Stimulated activated naive B cell treated with anti-CD40 and anti-IgM and Interleukin-4, amounts not matched to agents 10 μg/mL and 1 μg/mL and 100 μg/mL, for 72 hours (primary cell): Measurements from ENCODE around the gene OLFML2A.
A peak's percentile ranks its signal among the peaks of the same experiment; 100 is the strongest.

Experiments used
- ATAC-seq, 2 donors: fragments of 150-1000 bp; cut with Tn5 transposase; replicated peaks; 2 replicates each; pipeline ENCODE4 v1.10.0; 2021; ENCODE audit warnings: moderate library complexity in 1 of 2
- DNase-seq: peaks from one replicate; pipeline ENCODE4 v3.0.0; 2021
- H3K27ac Mint-ChIP-seq: one replicate; pipeline ENCODE4 v1.8.0; 2022; ENCODE audit warnings: mild to moderate bottlenecking, mixed read lengths
- H3K27me3 Mint-ChIP-seq, 2 donors: one replicate each; pipeline ENCODE4 v1.8.0; 2022; ENCODE audit warnings: mixed read lengths in 2 of 2
- H3K36me3 Mint-ChIP-seq, 2 donors: one replicate each; pipeline ENCODE4 v1.8.0; 2022; ENCODE audit warnings: mixed read lengths in 2 of 2, mild to moderate bottlenecking in 1 of 2
- H3K4me1 Mint-ChIP-seq, 2 donors: one replicate each; pipeline ENCODE4 v1.8.0; 2022; ENCODE audit warnings: mixed read lengths in 2 of 2, mild to moderate bottlenecking in 1 of 2
- H3K4me3 Mint-ChIP-seq, 2 donors: one replicate each; pipeline ENCODE4 v1.8.0; 2022; ENCODE audit warnings: mild to moderate bottlenecking in 2 of 2, mixed read lengths in 2 of 2, moderate library complexity in 1 of 2
- H3K9me3 Mint-ChIP-seq, 2 donors: one replicate each; pipeline ENCODE4 v1.8.0; 2022; ENCODE audit warnings: mixed read lengths in 2 of 2, mild to moderate bottlenecking in 1 of 2

OLFML2A gene

GRCh38 chr9:124790801-124791505 lies 14.0 kb downstream of the OLFML2A start:
- peak overlapping the region; percentile 32 for H3K27ac Mint-ChIP-seq
- no peaks in the 10 kb centered on the region for H3K36me3 Mint-ChIP-seq
- DNase-seq, result no peak

GRCh38 chr9:124792257-124793014 lies 15.5 kb downstream of the OLFML2A start:
- no peaks in the 10 kb centered on the region for H3K27me3 Mint-ChIP-seq
- peaks cover 17 to 35% of the 10 kb centered on the region in 2 donors for H3K4me1 Mint-ChIP-seq
- no peak for ATAC-seq
- peak overlapping the region; percentile 75 for H3K27ac Mint-ChIP-seq
- H3K4me3 Mint-ChIP-seq, result no peak overlapping the region
- no peak for DNase-seq
- no peaks in the 10 kb centered on the region for H3K36me3 Mint-ChIP-seq
- H3K9me3 Mint-ChIP-seq, result no peaks in the 10 kb centered on the region

More at GRCh38 chr9:124790801-124791505, 14.0 kb downstream of the OLFML2A start:
- Mint-ChIP-seq H3K4me3 (no peak overlapping the region), H3K4me1 (peaks cover 15 to 27% of the 10 kb centered on the region in 2 donors), H3K27me3 (no peaks in the 10 kb centered on the region), H3K9me3 (no peaks in the 10 kb centered on the region)
- peak; percentile 82 to 89 for ATAC-seq

GRCh38 chr9:124793015-124793541 lies 16.1 kb downstream of the OLFML2A start:
- H3K4me3 Mint-ChIP-seq, result no peak overlapping the region
- no peaks in the 10 kb centered on the region for H3K27me3 Mint-ChIP-seq
- no peaks in the 10 kb centered on the region for H3K9me3 Mint-ChIP-seq
- ATAC-seq (no peak), DNase-seq (no peak)
- H3K4me1 Mint-ChIP-seq, result peaks cover 17 to 41% of the 10 kb centered on the region in 2 donors
- no peaks in the 10 kb centered on the region for H3K36me3 Mint-ChIP-seq
- no peak overlapping the region for H3K27ac Mint-ChIP-seq

- no peak overlapping the region for H3K4me3 Mint-ChIP-seq
- peaks cover 26 to 59% of the 10 kb centered on the region in 2 donors for H3K4me1 Mint-ChIP-seq
- no peaks in the 10 kb centered on the region for H3K27me3 Mint-ChIP-seq
- ATAC-seq, result no peak
- H3K36me3 Mint-ChIP-seq, result no peaks in the 10 kb centered on the region
- DNase-seq, result no peak
- H3K9me3 Mint-ChIP-seq, result no peaks in the 10 kb centered on the region
- peak overlapping the region; percentile 63 for H3K27ac Mint-ChIP-seq
These were observed 18.1 kb downstream of the OLFML2A start for GRCh38 chr9:124794902-124795491.

- Mint-ChIP-seq H3K27me3 (no peaks in the 10 kb centered on the region), H3K27ac (no peak overlapping the region), H3K36me3 (no peaks in the 10 kb centered on the region), H3K4me1 (peaks cover 32 to 66% of the 10 kb centered on the region in 2 donors), H3K4me3 (no peak overlapping the region), H3K9me3 (no peaks in the 10 kb centered on the region)
- no peak for ATAC-seq
- DNase-seq, result no peak
These were observed 19.0 kb downstream of the OLFML2A start for GRCh38 chr9:124795881-124796431.

GRCh38 chr9:124797343-124798103 lies 20.6 kb downstream of the OLFML2A start:
- Mint-ChIP-seq H3K27me3 (no peaks in the 10 kb centered on the region), H3K27ac (peak overlapping the region; percentile 80), H3K9me3 (no peaks in the 10 kb centered on the region), H3K4me3 (no peak overlapping the region), H3K4me1 (peaks cover 35 to 67% of the 10 kb centered on the region in 2 donors), H3K36me3 (no peaks in the 10 kb centered on the region)
- no peak for ATAC-seq
- no peak for DNase-seq

- Mint-ChIP-seq H3K36me3 (no peaks in the 10 kb centered on the region), H3K9me3 (no peaks in the 10 kb centered on the region), H3K27me3 (no peaks in the 10 kb centered on the region), H3K4me1 (peaks cover 36 to 68% of the 10 kb centered on the region in 2 donors), H3K4me3 (no peak overlapping the region), H3K27ac (peak overlapping the region; percentile 98)
- DNase-seq, result no peak
- ATAC-seq, result no peak
These were observed 22.5 kb downstream of the OLFML2A start for GRCh38 chr9:124799274-124800006.

- Mint-ChIP-seq H3K27me3 (no peaks in the 10 kb centered on the region), H3K4me3 (peak overlapping the region; percentile 58 to 63), H3K27ac (peak overlapping the region; percentile 98), H3K9me3 (no peaks in the 10 kb centered on the region), H3K4me1 (peaks cover 36 to 62% of the 10 kb centered on the region in 2 donors), H3K36me3 (no peaks in the 10 kb centered on the region)
- peak; percentile 53 for DNase-seq
- peak; percentile 97 to 98 for ATAC-seq
These were observed 23.6 kb downstream of the OLFML2A start for GRCh38 chr9:124800306-124801259.

GRCh38 chr9:124801356-124801755 lies 24.4 kb downstream of the OLFML2A start:
- H3K36me3 Mint-ChIP-seq, result no peaks in the 10 kb centered on the region
- no peaks in the 10 kb centered on the region for H3K9me3 Mint-ChIP-seq
- H3K4me3 Mint-ChIP-seq, result no peak overlapping the region
- no peaks in the 10 kb centered on the region for H3K27me3 Mint-ChIP-seq
- peak overlapping the region; percentile 98 for H3K27ac Mint-ChIP-seq
- no peak for ATAC-seq
- DNase-seq, result no peak
- H3K4me1 Mint-ChIP-seq, result peaks cover 31 to 54% of the 10 kb centered on the region in 2 donors

GRCh38 chr9:124802426-124802825 lies 25.5 kb downstream of the OLFML2A start:
- H3K27me3 Mint-ChIP-seq, result no peaks in the 10 kb centered on the region
- H3K4me3 Mint-ChIP-seq, result no peak overlapping the region
- ATAC-seq, result no peak

GRCh38 chr9:124803911-124804310 lies 27.0 kb downstream of the OLFML2A start:
- Mint-ChIP-seq H3K9me3 (no peaks in the 10 kb centered on the region), H3K27ac (no peak overlapping the region), H3K4me1 (peaks cover 29 to 36% of the 10 kb centered on the region in 2 donors), H3K27me3 (no peaks in the 10 kb centered on the region), H3K4me3 (no peak overlapping the region), H3K36me3 (no peaks in the 10 kb centered on the region)
- DNase-seq (no peak), ATAC-seq (no peak)

More at GRCh38 chr9:124802426-124802825, 25.5 kb downstream of the OLFML2A start:
- peaks cover 31 to 50% of the 10 kb centered on the region in 2 donors for H3K4me1 Mint-ChIP-seq
- peak overlapping the region; percentile 68 for H3K27ac Mint-ChIP-seq
- no peaks in the 10 kb centered on the region for H3K36me3 Mint-ChIP-seq
- DNase-seq, result no peak
- H3K9me3 Mint-ChIP-seq, result no peaks in the 10 kb centered on the region

GRCh38 chr9:124805186-124805585 lies 28.3 kb downstream of the OLFML2A start:
- DNase-seq (no peak), ATAC-seq (no peak)
- H3K4me3 Mint-ChIP-seq, result no peak overlapping the region
- H3K27me3 Mint-ChIP-seq, result no peaks in the 10 kb centered on the region
- no peaks in the 10 kb centered on the region for H3K36me3 Mint-ChIP-seq
- peak overlapping the region; percentile 3 for H3K27ac Mint-ChIP-seq
- H3K9me3 Mint-ChIP-seq, result no peaks in the 10 kb centered on the region
- peaks cover 20 to 24% of the 10 kb centered on the region in 2 donors for H3K4me1 Mint-ChIP-seq
